MV-4-11 (cell line): Measurements from ENCODE around the gene TUBA4A.
"Not testable (repeated sequence)": the region's sequence is repeated elsewhere in the genome, so short reads cannot be mapped to it uniquely, and the experiment has no call there.

ENCODE experiments used
- DNase-seq: peaks from one replicate; lab custom pipeline; 2025; lab: John Stamatoyannopoulos, UW

TUBA4A gene

DNA sequence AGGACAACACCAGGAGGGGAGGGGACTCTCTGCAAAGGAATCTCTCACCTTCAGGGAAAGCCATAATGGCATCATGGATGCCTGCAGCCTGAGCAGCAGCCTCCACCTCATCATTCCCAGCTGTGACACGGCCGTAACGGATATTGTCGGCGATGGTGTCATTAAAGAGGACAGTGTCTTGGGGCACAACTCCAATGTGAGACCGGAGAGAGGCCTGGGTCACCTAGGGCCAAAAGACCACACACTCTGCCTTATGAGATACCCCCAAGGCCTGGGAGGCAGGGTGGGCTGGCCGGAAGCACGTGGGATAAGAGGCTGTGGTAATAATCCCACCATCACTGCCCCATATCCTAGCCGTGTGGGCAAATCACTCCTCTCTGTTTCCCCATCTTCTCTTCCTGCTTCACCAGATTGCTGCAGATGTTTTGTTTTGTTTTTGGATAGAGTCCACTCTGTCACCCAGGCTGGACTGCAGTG, 42.8 kb downstream of the TUBA4A start:
- no peak for DNase-seq

DNA sequence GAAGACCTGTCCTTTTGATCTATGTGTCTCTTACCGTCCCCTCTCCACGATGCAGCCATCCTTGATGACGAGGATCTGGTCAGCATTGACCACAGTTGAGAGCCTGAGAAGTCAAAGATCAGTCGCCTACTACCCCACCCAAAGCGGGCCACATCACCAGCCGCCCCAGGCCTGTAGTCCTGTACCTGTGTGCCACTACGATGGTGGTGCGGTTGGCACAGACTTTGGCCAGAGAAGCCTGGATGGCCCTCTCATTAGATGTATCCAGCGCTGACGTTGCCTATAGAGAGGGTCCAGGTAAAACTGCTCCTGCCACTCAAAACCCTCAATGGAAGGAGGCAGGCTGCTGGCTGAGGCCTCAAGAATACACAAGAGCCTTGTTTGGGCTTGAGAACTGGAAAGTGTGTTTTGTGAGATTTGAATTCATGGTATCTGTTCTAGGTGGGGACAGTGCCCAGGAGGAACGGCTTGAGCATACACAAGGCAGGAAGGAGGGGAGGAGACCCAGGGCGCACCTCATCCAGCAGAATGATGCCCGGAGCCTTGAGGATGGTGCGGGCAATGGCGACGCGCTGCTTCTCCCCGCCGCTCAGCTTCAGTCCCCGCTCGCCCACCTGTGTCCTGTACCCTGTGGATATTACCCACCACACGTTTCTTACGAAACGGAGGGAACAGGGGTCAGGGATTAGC, 43.4 kb downstream of the TUBA4A start:
- DNase-seq, result no peak

DNA sequence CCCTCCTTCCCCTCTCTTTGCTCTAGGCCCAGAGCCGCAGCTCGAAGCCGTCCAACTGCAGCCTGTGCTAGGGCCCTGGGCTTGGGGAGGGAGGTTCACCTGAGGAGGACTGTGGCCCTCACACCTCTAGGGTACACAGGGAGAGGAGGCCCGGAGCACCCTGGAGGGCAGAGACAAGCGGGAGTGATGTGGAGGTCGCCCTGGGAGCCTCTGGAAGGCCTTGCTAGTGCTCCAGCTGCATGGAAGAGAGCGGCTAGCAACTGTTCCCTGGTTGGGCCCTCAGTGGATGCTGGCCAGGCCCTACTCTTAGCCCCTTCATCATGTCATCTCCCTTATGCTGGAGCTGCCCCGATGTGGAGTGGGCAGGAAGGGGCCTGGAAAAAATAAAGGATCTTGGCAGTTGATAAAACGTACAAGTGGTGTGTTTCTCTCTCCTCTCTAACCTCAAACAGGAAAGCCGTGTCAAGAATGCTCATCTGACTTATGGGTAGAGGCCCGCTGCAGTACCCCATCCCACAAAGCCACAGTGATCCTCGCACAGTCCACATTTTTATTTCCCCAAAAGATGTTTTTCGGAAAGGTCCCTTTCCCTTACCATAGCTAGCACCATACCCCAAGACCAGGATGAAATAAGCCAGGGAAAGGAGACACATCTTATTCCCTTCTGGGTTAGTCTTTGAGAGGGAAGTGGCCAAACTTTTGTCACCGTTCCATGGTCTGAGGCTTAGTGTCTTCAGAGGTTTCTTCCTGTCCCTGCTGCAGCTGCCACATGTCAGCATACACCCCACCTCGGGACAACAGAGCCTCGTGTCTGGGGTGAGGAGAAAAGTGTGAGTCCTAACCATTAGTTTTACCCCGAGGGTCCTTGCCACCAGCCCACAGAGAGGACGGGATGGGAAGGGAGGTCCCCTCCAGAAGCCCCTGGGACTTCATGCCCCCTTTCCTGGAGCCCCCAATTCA, 44.2 kb downstream of the TUBA4A start:
- DNase-seq, result peak; percentile 73

DNA sequence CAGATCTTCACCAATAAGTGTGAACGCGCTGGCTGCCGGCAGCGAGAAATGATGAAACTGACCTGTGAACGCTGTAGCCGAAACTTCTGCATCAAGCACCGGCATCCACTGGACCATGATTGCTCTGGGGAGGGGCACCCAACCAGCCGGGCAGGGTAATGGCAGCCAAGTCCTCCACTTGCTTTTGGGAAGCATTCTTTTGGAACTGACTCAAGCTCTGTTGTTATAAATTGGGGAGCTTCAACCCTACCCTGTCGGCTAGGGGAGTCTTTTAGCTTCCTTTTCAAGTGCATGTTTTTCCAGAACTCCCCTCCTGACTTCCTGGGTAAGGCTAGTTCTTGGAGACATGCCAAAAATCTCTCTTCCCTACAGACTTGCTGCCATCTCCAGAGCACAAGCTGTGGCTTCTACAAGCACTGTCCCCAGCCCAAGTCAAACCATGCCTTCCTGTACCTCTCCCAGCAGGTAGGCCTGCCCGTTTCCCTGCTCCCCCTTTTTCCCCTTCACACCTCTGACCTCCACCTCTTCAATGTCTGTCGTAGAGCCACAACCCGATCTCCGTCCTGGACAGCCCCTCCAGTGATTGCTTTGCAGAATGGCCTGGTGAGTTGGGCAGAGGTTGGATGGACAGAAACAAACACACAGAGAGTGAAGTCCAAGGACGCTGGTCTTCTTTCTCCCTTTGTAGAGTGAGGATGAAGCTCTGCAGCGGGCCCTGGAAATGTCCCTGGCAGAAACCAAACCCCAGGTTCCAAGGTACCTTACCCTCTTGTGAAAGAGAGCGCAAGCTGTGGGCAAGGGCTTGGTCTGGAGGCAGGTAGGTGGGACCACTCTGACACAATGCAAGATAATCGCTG, 45.6 kb downstream of the TUBA4A start:
- no peak for DNase-seq

DNA sequence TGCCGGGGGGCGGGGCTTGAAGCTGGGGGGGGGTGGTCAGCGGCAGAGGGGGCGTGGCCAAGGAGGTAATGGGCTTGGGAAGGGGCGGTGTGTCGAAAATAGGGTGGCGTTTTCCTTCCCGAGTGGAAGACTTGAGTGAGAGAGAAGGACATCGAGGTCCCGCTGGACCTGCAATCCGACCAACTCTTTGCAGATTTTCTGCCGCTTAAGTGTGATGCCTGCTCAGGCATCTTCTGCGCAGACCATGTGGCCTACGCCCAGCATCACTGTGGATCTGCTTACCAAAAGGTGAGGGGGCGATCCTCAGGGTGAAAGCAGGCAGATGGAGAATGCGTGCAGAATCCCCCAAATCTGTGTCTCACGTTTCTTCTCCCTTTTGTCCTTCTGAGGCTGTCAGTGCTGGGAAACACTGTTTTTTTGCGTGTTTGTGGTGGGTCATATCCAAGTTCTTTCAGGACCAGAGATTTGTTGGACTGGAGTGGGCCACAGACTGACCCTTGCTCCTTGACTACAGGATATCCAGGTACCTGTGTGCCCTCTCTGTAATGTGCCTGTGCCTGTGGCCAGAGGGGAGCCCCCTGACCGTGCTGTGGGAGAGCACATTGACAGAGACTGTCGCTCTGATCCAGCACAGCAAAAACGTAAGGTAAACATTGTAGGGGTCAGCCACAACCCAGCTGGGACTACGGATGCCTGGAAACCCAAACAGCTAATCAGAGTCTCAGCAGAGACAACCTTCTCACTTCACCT, 46.4 kb downstream of the TUBA4A start:
- DNase-seq, result no peak

DNA sequence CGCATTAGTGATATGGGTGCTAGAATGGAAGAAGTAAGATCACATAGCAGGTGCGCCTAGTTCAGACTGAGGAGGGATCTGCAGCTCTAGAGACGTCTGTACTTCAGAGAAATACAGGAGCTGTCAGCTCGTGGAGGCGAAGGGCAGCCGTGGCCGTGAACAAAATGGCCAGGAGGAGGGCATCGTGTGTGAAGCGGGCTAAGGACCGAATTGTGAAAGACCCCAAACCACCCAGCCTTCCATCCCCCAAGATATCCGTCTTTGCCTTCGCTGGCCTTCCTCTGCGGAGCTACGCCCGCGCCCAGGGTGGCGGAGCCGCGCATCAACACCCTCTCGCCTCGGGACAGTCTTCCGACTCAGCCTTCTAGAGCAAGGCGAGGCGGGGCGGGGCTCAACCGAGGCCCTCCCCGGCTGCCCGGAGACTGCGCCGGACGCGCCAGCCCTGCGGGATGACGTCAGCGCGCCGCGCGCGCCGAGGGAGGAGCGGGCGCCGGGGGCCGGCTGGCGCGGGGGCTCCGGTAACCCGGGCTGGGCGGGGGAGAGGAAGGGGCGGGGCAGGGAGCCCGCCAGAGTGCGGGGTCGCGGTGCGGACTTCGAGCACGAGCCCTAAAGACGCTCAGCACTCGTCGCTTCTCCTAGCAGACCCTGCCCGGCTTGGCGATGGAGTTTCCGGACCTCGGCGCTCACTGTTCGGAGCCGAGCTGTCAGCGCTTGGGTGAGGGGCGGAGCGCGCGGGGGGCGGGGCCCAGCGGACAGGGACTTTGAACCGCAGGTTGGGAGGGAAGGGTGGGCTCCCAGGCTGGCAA, 47.2 kb downstream of the TUBA4A start, which contains the start of gene ZFAND2B:
Gene ZFAND2B (plus strand): TSS at position 455 of the 806 bp plus-strand sequence. CDS start 206 bp downstream, at position 661.
- DNase-seq, result peak; percentile 86

DNA sequence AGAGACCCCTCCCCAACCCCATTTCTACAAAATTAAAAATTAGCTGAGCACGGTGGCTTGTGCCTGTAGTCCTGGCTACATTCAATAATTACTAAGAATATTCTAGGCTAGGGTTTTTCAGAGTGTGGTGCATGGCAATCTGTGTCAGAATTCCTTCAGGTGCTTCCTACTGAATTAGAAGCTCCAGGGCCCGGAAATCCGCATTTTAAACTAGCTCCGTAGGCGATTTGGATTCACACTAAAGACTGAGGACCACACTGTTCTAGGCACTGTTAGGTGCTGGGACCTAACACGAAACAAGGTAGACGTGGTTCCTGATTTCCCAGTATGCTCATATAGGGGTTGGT, 47.8 kb downstream of the TUBA4A start:
- DNase-seq, result no peak

DNA sequence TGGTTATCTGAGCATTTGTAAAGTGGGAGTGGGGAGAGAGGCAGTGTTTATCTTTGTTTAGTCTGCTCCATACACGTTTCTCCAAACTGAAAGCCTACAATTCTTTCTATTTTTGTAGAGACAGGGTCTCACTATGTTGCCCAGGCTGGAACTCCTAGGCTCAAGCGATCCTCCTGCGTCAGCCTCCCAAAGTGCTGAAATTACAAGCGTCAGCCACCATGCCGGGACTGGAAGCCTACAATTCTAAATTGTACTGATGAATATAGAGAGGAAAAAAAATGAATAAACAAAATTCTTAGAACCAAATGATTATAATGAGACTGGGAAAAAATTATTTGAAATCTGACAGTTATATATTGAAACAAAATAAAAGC, 48.6 kb downstream of the TUBA4A start:
- DNase-seq, result no peak

DNA sequence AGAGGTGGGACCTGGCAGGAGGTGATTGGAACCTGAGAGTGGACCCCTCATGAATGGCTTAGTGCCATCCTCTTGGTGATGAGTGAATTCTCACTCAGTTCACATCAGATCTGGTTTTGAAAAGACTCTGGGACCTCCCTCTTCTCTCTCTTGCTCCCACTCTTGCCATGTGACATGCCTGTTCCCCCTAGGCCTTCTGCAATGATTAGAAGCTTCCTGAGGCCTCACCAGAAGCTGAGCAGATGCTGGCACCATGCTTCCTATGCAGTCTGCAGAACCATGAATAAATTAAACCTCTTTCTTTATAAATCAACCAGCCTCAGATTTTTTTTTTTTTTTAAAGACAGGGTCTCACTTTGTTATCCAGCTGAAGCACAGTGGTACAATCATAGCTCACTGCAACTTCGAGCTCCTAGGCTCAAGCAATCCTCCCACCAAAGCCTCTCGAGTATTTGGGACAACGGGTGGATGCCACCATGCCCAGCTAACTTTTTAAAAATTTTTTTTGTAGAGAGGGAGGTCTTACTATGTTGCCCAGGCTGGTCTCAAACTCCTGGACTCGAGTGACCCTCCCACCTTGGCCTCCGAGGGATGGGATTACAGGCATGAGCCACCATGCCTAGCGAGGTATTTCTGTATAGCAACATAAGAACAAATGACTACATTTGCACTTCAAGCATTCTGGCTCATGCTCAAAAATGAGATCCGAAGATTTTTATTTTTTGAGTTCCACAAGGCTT, 49.1 kb downstream of the TUBA4A start:
- DNase-seq, result no peak

DNA sequence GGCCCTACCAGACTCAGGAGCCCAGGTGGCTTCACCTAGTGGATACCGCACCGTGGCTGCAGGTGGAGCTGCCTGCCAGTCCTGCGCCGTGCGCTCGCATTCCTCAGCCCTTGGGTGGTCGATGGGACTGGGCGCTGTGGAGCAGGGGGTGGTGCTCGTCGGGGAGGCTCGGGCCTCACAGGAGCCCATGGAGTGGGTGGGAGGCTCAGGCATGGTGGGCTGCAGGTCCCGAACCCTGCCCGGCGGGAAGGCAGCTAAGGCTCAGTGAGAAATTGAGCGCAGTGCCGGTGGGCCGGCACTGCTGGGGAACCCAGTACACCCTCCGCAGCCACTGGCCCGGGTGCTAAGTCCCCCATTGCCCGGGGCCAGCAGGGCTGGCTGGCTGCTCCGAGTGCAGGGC, 52.4 kb downstream of the TUBA4A start:
- not testable (repeated sequence) for DNase-seq

DNA sequence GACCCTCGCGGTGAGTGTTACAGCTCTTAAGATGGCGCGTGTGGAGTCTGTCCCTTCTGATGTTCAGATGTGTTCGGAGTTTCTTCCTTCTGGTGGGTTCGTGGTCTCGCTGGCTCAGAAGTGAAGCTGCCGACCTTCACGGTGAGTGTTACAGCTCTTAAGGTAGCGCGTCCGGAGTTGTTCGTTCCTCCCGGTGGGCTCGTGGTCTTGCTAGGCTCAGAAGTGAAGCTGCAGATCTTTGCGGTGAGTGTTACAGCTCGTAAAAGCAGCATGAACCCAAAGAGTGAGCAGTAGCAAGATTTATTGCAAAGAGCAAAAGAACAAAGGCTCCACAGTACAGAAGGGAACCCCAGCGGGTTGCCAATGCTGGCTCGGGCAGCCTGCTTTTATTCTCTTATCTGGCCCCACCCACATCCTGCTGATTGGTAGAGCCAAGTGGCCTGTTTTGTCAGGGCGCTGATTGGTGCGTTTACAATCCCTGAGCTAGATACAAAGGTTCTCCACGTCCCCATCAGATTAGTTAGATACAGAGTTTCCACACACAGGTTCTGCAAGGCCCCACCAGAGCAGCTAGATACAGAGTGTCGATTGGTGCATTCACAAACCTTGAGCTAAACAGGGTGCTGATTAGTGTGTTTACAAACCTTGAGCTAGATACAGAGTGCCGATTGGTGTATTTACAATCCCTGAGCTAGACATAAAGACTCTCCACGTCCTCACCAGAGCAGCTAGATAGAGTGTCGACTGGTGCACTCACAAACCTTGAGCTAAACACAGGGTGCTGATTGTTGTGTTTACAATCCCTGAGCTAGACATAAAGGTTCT, 53.0 kb downstream of the TUBA4A start:
- not testable (repeated sequence) for DNase-seq
